ENCODE data around the gene A2M. TPM values are rescaled to one million over a fixed set of nuclear protein-coding genes. Genes with fewer than 3 reads are reported as not detected.

Gene A2M
- total RNA-seq, 2 experiments from 2014 or later = not detected

GRCh38 chr12:9134981-9135628 is 19.4 kb upstream of the A2M start:
- intact Hi-C loops (cut with micrococcal nuclease) = no loop called here
- CTCF ChIA-PET = interaction anchor here (1.1 to 1.5 kb wide), 4 partner anchors 9 to 31 kb away, joined by 3 to 5 read pairs (median 4); no protein-coding TSS in a partner anchor

GRCh38 chr12:9133216-9133916 is 17.6 kb upstream of the A2M start:
- H3K4me3 Mint-ChIP-seq = no peak overlapping the region
- peaks cover 5% of the 10 kb centered on the region for H3K36me3 Mint-ChIP-seq (ENCODE audit: low read depth)
- DNase-seq = no peak
- no peak overlapping the region for H3K27ac Mint-ChIP-seq
- no peaks in the 10 kb centered on the region for H3K9me3 Mint-ChIP-seq
- no peaks in the 10 kb centered on the region for H3K27me3 Mint-ChIP-seq (ENCODE audit: low read depth)
- intact Hi-C loops (cut with micrococcal nuclease) = no loop called here
- H3K4me1 Mint-ChIP-seq (ENCODE audit: low read depth) = no peaks in the 10 kb centered on the region
- CTCF ChIA-PET = no interaction called here

More at GRCh38 chr12:9134981-9135628, 19.4 kb upstream of the A2M start:
- Mint-ChIP-seq H3K4me3 (no peak overlapping the region), H3K27ac (no peak overlapping the region), H3K9me3 (no peaks in the 10 kb centered on the region), H3K36me3 (ENCODE audit: low read depth) (peaks cover 3% of the 10 kb centered on the region), H3K4me1 (ENCODE audit: low read depth) (no peaks in the 10 kb centered on the region), H3K27me3 (ENCODE audit: low read depth) (no peaks in the 10 kb centered on the region)
- DNase-seq = peak; percentile 16

- CTCF ChIA-PET = no interaction called here
- intact Hi-C loops (cut with micrococcal nuclease) = no loop called here
- no peak overlapping the region for H3K27ac Mint-ChIP-seq
These were observed 16.4 kb upstream of the A2M start for GRCh38 chr12:9132008-9132535.

GRCh38 chr12:9130244-9130643 is 14.5 kb upstream of the A2M start:
- intact Hi-C loops (cut with micrococcal nuclease) = no loop called here
- no peaks in the 10 kb centered on the region for H3K4me1 Mint-ChIP-seq (ENCODE audit: low read depth)
- no peaks in the 10 kb centered on the region for H3K9me3 Mint-ChIP-seq
- no peak overlapping the region for H3K4me3 Mint-ChIP-seq
- H3K36me3 Mint-ChIP-seq (ENCODE audit: low read depth) = peaks cover 8% of the 10 kb centered on the region
- CTCF ChIA-PET = no interaction called here
- no peak overlapping the region for H3K27ac Mint-ChIP-seq
- no peak for DNase-seq
- H3K27me3 Mint-ChIP-seq (ENCODE audit: low read depth) = no peaks in the 10 kb centered on the region

More at GRCh38 chr12:9132008-9132535, 16.4 kb upstream of the A2M start:
- no peak for DNase-seq
- H3K27me3 Mint-ChIP-seq (ENCODE audit: low read depth) = no peaks in the 10 kb centered on the region
- no peaks in the 10 kb centered on the region for H3K9me3 Mint-ChIP-seq
- no peak overlapping the region for H3K4me3 Mint-ChIP-seq
- peaks cover 8% of the 10 kb centered on the region for H3K36me3 Mint-ChIP-seq (ENCODE audit: low read depth)
- H3K4me1 Mint-ChIP-seq (ENCODE audit: low read depth) = no peaks in the 10 kb centered on the region

- intact Hi-C loops (cut with micrococcal nuclease) = no loop called here
- Mint-ChIP-seq H3K4me3 (no peak overlapping the region), H3K27me3 (ENCODE audit: low read depth) (no peaks in the 10 kb centered on the region), H3K4me1 (ENCODE audit: low read depth) (no peaks in the 10 kb centered on the region), H3K9me3 (no peaks in the 10 kb centered on the region), H3K36me3 (ENCODE audit: low read depth) (peaks cover 8% of the 10 kb centered on the region), H3K27ac (no peak overlapping the region)
- no peak for DNase-seq
- CTCF ChIA-PET = no interaction called here
These were observed 12.4 kb upstream of the A2M start for GRCh38 chr12:9127936-9128663.

GRCh38 chr12:9127484-9127883 is 11.8 kb upstream of the A2M start:
- Mint-ChIP-seq H3K27ac (no peak overlapping the region), H3K4me1 (ENCODE audit: low read depth) (no peaks in the 10 kb centered on the region), H3K4me3 (no peak overlapping the region), H3K36me3 (ENCODE audit: low read depth) (peaks cover 8% of the 10 kb centered on the region), H3K9me3 (no peaks in the 10 kb centered on the region), H3K27me3 (ENCODE audit: low read depth) (no peaks in the 10 kb centered on the region)
- CTCF ChIA-PET = no interaction called here
- DNase-seq = no peak
- intact Hi-C loops (cut with micrococcal nuclease) = no loop called here

GRCh38 chr12:9124383-9125031 is 8.8 kb upstream of the A2M start:
- H3K27me3 Mint-ChIP-seq (ENCODE audit: low read depth) = no peaks in the 10 kb centered on the region
- no peak overlapping the region for H3K27ac Mint-ChIP-seq
- peaks cover 4% of the 10 kb centered on the region for H3K36me3 Mint-ChIP-seq (ENCODE audit: low read depth)
- no peaks in the 10 kb centered on the region for H3K9me3 Mint-ChIP-seq
- no peak overlapping the region for H3K4me3 Mint-ChIP-seq
- intact Hi-C loops (cut with micrococcal nuclease) = no loop called here
- DNase-seq = no peak
- CTCF ChIA-PET = interaction anchor here (0.9 kb wide), 1 partner anchor 11 kb away, joined by 4 read pairs; no protein-coding TSS in a partner anchor
- no peaks in the 10 kb centered on the region for H3K4me1 Mint-ChIP-seq (ENCODE audit: low read depth)

GRCh38 chr12:9123781-9124382 is 8.2 kb upstream of the A2M start:
- H3K36me3 Mint-ChIP-seq (ENCODE audit: low read depth) = peaks cover 4% of the 10 kb centered on the region
- no peaks in the 10 kb centered on the region for H3K4me1 Mint-ChIP-seq (ENCODE audit: low read depth)
- no peaks in the 10 kb centered on the region for H3K9me3 Mint-ChIP-seq
- CTCF ChIA-PET = interaction anchor here (0.9 kb wide), 1 partner anchor 12 kb away, joined by 4 read pairs; no protein-coding TSS in a partner anchor
- intact Hi-C loops (cut with micrococcal nuclease) = no loop called here
- no peak for DNase-seq
- H3K27ac Mint-ChIP-seq = no peak overlapping the region
- H3K4me3 Mint-ChIP-seq = no peak overlapping the region
- no peaks in the 10 kb centered on the region for H3K27me3 Mint-ChIP-seq (ENCODE audit: low read depth)

- no peaks in the 10 kb centered on the region for H3K36me3 Mint-ChIP-seq (ENCODE audit: low read depth)
- no peaks in the 10 kb centered on the region for H3K27me3 Mint-ChIP-seq (ENCODE audit: low read depth)
- intact Hi-C loops (cut with micrococcal nuclease) = no loop called here
- peaks cover 2% of the 10 kb centered on the region for H3K4me1 Mint-ChIP-seq (ENCODE audit: low read depth)
- no peaks in the 10 kb centered on the region for H3K9me3 Mint-ChIP-seq
- H3K27ac Mint-ChIP-seq = no peak overlapping the region
- no peak overlapping the region for H3K4me3 Mint-ChIP-seq
- CTCF ChIA-PET = no interaction called here
- no peak for DNase-seq
These were observed 6.4 kb upstream of the A2M start for GRCh38 chr12:9122091-9122609.

GRCh38 chr12:9120487-9121184 is 4.9 kb upstream of the A2M start:
- H3K27ac Mint-ChIP-seq = no peak overlapping the region
- CTCF ChIA-PET = no interaction called here
- no peaks in the 10 kb centered on the region for H3K9me3 Mint-ChIP-seq
- no peaks in the 10 kb centered on the region for H3K27me3 Mint-ChIP-seq (ENCODE audit: low read depth)
- peaks cover 11% of the 10 kb centered on the region for H3K4me1 Mint-ChIP-seq (ENCODE audit: low read depth)
- no peak for DNase-seq
- intact Hi-C loops (cut with micrococcal nuclease) = no loop called here
- H3K4me3 Mint-ChIP-seq = no peak overlapping the region
- H3K36me3 Mint-ChIP-seq (ENCODE audit: low read depth) = no peaks in the 10 kb centered on the region

GRCh38 chr12:9118158-9118557 is 2.4 kb upstream of the A2M start:
- H3K27ac Mint-ChIP-seq = no peak overlapping the region
- H3K4me1 Mint-ChIP-seq (ENCODE audit: low read depth) = peaks cover 16% of the 10 kb centered on the region
- peak; percentile 15 for DNase-seq
- H3K4me3 Mint-ChIP-seq = no peak overlapping the region
- intact Hi-C loops (cut with micrococcal nuclease) = no loop called here
- H3K36me3 Mint-ChIP-seq (ENCODE audit: low read depth) = peaks cover 2% of the 10 kb centered on the region
- CTCF ChIA-PET = interaction anchor here (0.5 to 1.5 kb wide), 3 partner anchors 16 to 750 kb away, joined by 3 to 6 read pairs (median 4); no protein-coding TSS in a partner anchor
- no peaks in the 10 kb centered on the region for H3K27me3 Mint-ChIP-seq (ENCODE audit: low read depth)
- no peaks in the 10 kb centered on the region for H3K9me3 Mint-ChIP-seq

Measured in activated naive CD4-positive, alpha-beta T cell treated with anti-CD3 and anti-CD28 coated beads for 36 hours (primary cell).